Endothelial cell of umbilical vein (primary cell): ENCODE measurements around the gene CASP7.

Experiments used
- CTCF ChIP-seq, 2 donors: IDR thresholded peaks; 1 replicate in 1 of 2; 2 replicates in 1 of 2; pipeline ENCODE4 v1.5.1; 2011; ENCODE audit warnings: low read length in 2 of 2, mild to moderate bottlenecking in 2 of 2, moderate library complexity in 2 of 2, control low read depth in 1 of 2, inconsistent platforms in 1 of 2, low read depth in 1 of 2; ENCODE audit not compliant: insufficient read depth in 1 of 2; ENCODE audit errors: extremely low read depth in 1 of 2
- EZH2 ChIP-seq: IDR thresholded peaks from 2 replicates; pipeline ENCODE4 v1.6.1; 2012; ENCODE audit warnings: borderline replicate concordance, low read depth, mild to moderate bottlenecking, moderate library complexity, low read length, inconsistent platforms; ENCODE audit not compliant: severe bottlenecking

- TF ChIP-seq CTCF (IDR thresholded peaks at IDR 0.05; ENCODE audit: extremely low read depth in 1 of 2, insufficient read depth in 1 of 2, low read depth in 1 of 2, low read length in 2 of 2), result no peak
- TF ChIP-seq EZH2, result no peak
Observed at GRCh38 chr10:113663142-113663541, 16.6 kb upstream of the CASP7 start.
